HG02571 (cell line): ENCODE data around the gene BST2.
"Not testable (repeated sequence)": the region's sequence is repeated elsewhere in the genome, so short reads cannot be mapped to it uniquely, and the experiment has no call there.

ENCODE experiments used
- ATAC-seq: cut with Tn5 transposase; IDR thresholded peaks from one replicate; pipeline ENCODE4 v1.9.1; 2021; ENCODE audit warnings: mild to moderate bottlenecking, moderate library complexity; ENCODE audit not compliant: unreplicated experiment

Gene BST2

GRCh38 chr19:17390665-17391370 lies 14.6 kb downstream of the BST2 start:
- peak; percentile 87 for ATAC-seq

GRCh38 chr19:17389957-17390664 lies 15.3 kb downstream of the BST2 start:
- no peak for ATAC-seq

GRCh38 chr19:17389288-17389687 lies 16.1 kb downstream of the BST2 start:
- ATAC-seq, result no peak

- no peak for ATAC-seq
Observed at GRCh38 chr19:17385878-17386611, 19.4 kb downstream of the BST2 start.

- no peak for ATAC-seq
Observed at GRCh38 chr19:17380426-17381138, 24.8 kb downstream of the BST2 start.

- ATAC-seq, result no peak
Observed at GRCh38 chr19:17379221-17379631, 26.2 kb downstream of the BST2 start.

- no peak for ATAC-seq
Observed at GRCh38 chr19:17378271-17378670, 27.2 kb downstream of the BST2 start.

- ATAC-seq, result no peak
Observed at GRCh38 chr19:17376935-17377600, 28.4 kb downstream of the BST2 start, which contains the start of gene PLVAP. Gene PLVAP, minus strand, starts transcription at chr19:17377342. Its CDS starts 54 bp downstream, at chr19:17377288.

GRCh38 chr19:17370026-17370587 lies 35.3 kb downstream of the BST2 start:
- ATAC-seq, result peak; percentile 67

- no peak for ATAC-seq
Observed at GRCh38 chr19:17365361-17365760, 40.1 kb downstream of the BST2 start.

GRCh38 chr19:17363852-17364605 lies 41.4 kb downstream of the BST2 start:
- ATAC-seq, result not testable (repeated sequence)

- ATAC-seq, result no peak
Observed at GRCh38 chr19:17359905-17360800, 45.3 kb downstream of the BST2 start.

GRCh38 chr19:17358395-17358794 lies 47.0 kb downstream of the BST2 start:
- no peak for ATAC-seq

- ATAC-seq, result no peak
Observed at GRCh38 chr19:17357724-17358123, 47.7 kb downstream of the BST2 start.

GRCh38 chr19:17357078-17357666 lies 48.3 kb downstream of the BST2 start:
- ATAC-seq, result no peak

- ATAC-seq, result no peak
Observed at GRCh38 chr19:17353386-17353785, 52.0 kb downstream of the BST2 start.
